NCI-H146 (cell line): ENCODE measurements around the gene PHC2.

Source experiments
- DNase-seq: peaks from one replicate; lab custom pipeline; 2025; lab: John Stamatoyannopoulos, UW

PHC2 gene

GRCh38 chr1:33388805-33389771 lies 41.8 kb downstream of the PHC2 start:
- DNase-seq = no peak

- DNase-seq = no peak
These were observed 43.3 kb downstream of the PHC2 start for GRCh38 chr1:33387625-33388024.

GRCh38 chr1:33385251-33385650 lies 45.6 kb downstream of the PHC2 start:
- DNase-seq = no peak

- no peak for DNase-seq
These were observed 46.7 kb downstream of the PHC2 start for GRCh38 chr1:33384040-33384812.

GRCh38 chr1:33383489-33383888 lies 47.4 kb downstream of the PHC2 start:
- DNase-seq = peak; percentile 24

- no peak for DNase-seq
These were observed 48.1 kb downstream of the PHC2 start for GRCh38 chr1:33382661-33383415.

GRCh38 chr1:33381977-33382376 lies 48.9 kb downstream of the PHC2 start:
- DNase-seq = no peak

- no peak for DNase-seq
These were observed 50.1 kb downstream of the PHC2 start for GRCh38 chr1:33380811-33381210.

- DNase-seq = no peak
These were observed 51.1 kb downstream of the PHC2 start for GRCh38 chr1:33379631-33380354.

GRCh38 chr1:33378976-33379375 lies 51.9 kb downstream of the PHC2 start:
- DNase-seq = no peak

- no peak for DNase-seq
These were observed 52.4 kb downstream of the PHC2 start for GRCh38 chr1:33378524-33378923.

- peak; percentile 6 for DNase-seq
These were observed 53.1 kb downstream of the PHC2 start for GRCh38 chr1:33377756-33378155.

- DNase-seq = peak; percentile 32
These were observed 53.9 kb downstream of the PHC2 start for GRCh38 chr1:33377013-33377412.

GRCh38 chr1:33375316-33375715 lies 55.6 kb downstream of the PHC2 start:
- DNase-seq = no peak

GRCh38 chr1:33374336-33375105 lies 56.4 kb downstream of the PHC2 start:
- DNase-seq = no peak

- DNase-seq = no peak
These were observed 57.3 kb downstream of the PHC2 start for GRCh38 chr1:33373606-33374005.

GRCh38 chr1:33372677-33373076 lies 58.2 kb downstream of the PHC2 start:
- DNase-seq = no peak

- DNase-seq = no peak
These were observed 58.7 kb downstream of the PHC2 start for GRCh38 chr1:33372162-33372561.

GRCh38 chr1:33371334-33371733 lies 59.6 kb downstream of the PHC2 start:
- no peak for DNase-seq

- no peak for DNase-seq
These were observed 60.1 kb downstream of the PHC2 start for GRCh38 chr1:33370827-33371226.

GRCh38 chr1:33370301-33370700 lies 60.6 kb downstream of the PHC2 start:
- DNase-seq = no peak
